Measurements from ENCODE around the gene FAM53B.

Gene FAM53B

DNA sequence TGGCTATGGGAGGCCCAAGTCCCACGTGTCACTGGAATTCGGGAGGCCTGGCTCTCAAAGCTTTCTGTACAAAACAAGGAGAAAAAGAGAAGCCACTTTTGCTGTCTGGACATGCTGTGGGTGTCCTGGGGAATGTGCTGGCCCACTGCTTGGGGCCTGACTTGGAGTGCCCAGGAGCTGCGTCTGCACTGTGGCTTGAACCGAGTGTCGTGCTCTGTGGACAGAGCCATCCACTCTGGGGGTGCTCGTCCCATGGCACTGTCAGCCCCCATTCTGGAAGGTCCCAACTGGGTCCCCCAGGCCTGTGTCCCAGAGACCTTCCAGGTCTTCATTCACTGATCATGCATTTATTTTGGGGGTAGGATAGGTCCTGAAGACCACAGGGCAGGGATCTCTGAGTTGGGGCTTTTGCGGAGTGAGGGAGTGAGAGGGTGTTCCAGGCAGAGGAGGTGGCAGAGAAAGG is 144.6 kb downstream of the FAM53B start:
- H3K4me1 ChIP-seq (ENCODE audit: insufficient read depth, low read length): no peaks in the 10 kb centered on the region
- no peak overlapping the region for H3K27ac ChIP-seq (ENCODE audit: low read depth, low read length)
- H3K36me3 ChIP-seq (ENCODE audit: insufficient read depth, low read length): no peaks in the 10 kb centered on the region
- H3K27me3 ChIP-seq (ENCODE audit: control insufficient read depth in 1 of 2, insufficient read depth in 2 of 2, low read length in 2 of 2): no peaks in the 10 kb centered on the region
- H3K9me3 ChIP-seq (ENCODE audit: low read length): no peaks in the 10 kb centered on the region
- no peak overlapping the region for H3K9ac ChIP-seq (ENCODE audit: low read length)
- no peak overlapping the region for H3K4me3 ChIP-seq (ENCODE audit: low read depth in 1 of 2, low read length in 2 of 2)

DNA sequence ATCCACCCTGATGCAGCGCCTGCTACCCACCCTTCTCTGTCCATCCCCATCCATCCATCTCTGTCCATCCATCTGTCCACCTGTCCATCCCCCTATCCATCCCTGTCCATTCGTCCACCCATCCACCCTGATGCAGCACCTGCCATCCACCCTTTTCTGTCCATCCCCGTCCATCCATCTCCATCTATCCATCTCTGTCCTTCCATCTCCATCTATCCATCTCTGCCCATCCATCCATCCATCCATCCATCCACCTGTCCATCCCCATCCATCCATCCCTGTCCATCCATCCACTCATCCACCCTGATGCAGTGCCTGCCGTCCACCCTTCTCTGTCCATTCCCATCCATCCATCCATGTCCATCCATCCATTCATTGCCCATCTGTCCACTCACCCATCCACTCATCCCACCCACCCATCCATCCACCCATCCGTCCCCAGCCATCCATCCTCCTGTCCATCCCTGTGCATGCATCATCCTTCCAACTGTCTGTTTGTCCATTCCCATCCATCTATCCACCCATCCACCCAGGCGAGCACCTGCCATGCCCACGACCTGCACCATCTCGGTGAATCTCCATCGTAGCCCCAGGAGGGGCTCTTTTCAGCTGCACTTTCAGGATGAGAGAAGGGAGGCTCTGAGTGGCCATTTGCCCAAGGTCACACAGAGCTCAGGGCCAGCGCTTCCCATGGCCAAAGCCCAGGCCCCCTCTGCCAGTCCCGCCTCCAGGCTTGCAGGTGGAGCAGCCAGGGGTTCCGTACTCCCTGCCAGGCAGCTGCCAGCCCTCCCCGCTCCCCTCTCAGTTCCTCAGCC is 145.2 kb downstream of the FAM53B start:
- H3K9ac ChIP-seq (ENCODE audit: low read length): no peak overlapping the region

DNA sequence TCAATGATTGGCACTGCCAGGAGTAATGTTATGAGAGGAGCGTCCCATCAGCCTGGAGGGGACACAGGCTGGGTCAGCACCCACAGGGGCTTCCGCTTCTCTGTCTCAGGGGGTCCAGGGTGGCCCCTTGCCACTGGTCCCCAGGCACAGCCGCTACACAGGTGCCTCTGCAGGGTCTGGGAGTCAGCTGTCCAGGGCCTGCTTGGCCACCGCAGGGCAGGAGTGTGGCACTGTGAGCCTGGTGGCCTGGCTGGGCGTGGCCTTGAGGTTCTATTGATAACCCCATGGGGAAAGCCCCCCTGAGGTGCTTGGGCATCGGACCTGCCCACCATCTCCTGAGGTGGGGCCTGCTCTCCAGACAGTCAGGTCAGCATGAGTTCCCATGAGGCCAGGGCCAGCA is 146.0 kb downstream of the FAM53B start:
- Histone ChIP-seq H3K9ac (ENCODE audit: low read length) (no peak overlapping the region), H3K36me3 (ENCODE audit: insufficient read depth, low read length) (no peaks in the 10 kb centered on the region), H3K27ac (ENCODE audit: low read depth, low read length) (no peak overlapping the region), H3K27me3 (ENCODE audit: control insufficient read depth in 1 of 2, insufficient read depth in 2 of 2, low read length in 2 of 2) (no peaks in the 10 kb centered on the region), H3K4me1 (ENCODE audit: insufficient read depth, low read length) (no peaks in the 10 kb centered on the region), H3K9me3 (ENCODE audit: low read length) (no peaks in the 10 kb centered on the region), H3K4me3 (ENCODE audit: low read depth in 1 of 2, low read length in 2 of 2) (no peak overlapping the region)

More for the DNA sequence above, 145.2 kb downstream of the FAM53B start:
- Histone ChIP-seq H3K36me3 (ENCODE audit: insufficient read depth, low read length) (no peaks in the 10 kb centered on the region), H3K27me3 (ENCODE audit: control insufficient read depth in 1 of 2, insufficient read depth in 2 of 2, low read length in 2 of 2) (no peaks in the 10 kb centered on the region), H3K4me1 (ENCODE audit: insufficient read depth, low read length) (no peaks in the 10 kb centered on the region), H3K4me3 (ENCODE audit: low read depth in 1 of 2, low read length in 2 of 2) (no peak overlapping the region), H3K9me3 (ENCODE audit: low read length) (no peaks in the 10 kb centered on the region), H3K27ac (ENCODE audit: low read depth, low read length) (no peak overlapping the region)

DNA sequence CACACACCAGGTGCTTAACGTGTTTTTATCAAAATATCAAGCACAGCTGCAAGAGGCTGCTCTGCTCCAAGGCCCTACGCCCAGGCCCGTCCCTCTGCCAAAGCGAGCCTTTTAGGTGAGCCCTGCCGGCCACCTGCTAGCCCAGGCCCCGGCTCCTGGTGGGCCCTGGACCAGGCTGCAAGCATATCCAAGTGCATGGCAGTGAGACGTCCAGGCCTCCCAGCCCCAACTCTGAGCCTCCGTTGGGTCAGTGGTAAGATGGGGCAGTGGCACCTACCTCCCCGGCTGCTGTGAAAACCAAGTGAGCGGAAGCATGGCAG is 146.4 kb downstream of the FAM53B start:
- Histone ChIP-seq H3K36me3 (ENCODE audit: insufficient read depth, low read length) (no peaks in the 10 kb centered on the region), H3K9ac (ENCODE audit: low read length) (no peak overlapping the region), H3K4me1 (ENCODE audit: insufficient read depth, low read length) (no peaks in the 10 kb centered on the region), H3K27ac (ENCODE audit: low read depth, low read length) (no peak overlapping the region), H3K9me3 (ENCODE audit: low read length) (no peaks in the 10 kb centered on the region), H3K27me3 (ENCODE audit: control insufficient read depth in 1 of 2, insufficient read depth in 2 of 2, low read length in 2 of 2) (no peaks in the 10 kb centered on the region), H3K4me3 (ENCODE audit: low read depth in 1 of 2, low read length in 2 of 2) (no peak overlapping the region)

DNA sequence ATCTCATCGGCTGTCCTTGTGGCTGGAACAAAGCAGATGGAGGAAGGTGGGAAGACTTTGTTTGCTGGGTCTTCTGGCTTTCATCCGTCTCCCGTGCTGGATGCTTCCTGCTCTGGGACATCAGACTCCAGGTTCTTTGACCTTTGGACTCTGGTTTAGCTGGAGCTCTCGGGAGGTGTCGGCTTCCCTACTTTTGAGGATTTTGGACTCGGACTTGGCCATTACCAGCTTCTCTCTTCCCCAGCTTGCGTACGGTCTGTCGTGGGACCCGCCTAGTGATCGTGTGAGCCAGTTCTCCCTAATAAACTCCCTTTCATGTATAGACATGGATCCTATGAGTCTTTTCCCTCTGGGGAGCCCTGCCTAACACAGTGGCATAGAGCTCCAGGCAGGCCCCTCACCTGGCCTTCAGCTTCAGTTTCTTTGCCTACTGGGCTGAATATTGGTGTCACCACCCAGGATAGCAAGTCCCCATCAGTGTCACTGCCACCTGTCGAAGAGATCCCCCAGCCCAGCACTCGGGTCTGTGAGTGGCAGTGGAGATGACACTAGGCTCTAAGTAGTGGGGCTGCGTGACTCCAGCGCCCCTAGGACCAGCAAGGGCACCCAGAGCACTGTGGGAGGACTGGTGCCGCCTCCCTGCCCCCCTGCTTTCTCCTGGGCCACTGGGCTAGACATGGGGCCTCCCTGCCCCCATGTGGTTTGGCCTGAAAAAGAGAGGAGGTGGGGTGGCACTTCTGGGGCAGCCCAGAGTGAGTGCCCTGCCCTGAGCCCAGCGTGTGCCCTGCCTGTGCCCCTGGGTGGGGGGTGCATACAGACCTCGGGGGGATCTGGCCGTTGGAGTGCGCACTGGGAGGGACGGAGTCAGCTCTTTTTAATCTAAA is 147.0 kb downstream of the FAM53B start:
- no peaks in the 10 kb centered on the region for H3K27me3 ChIP-seq (ENCODE audit: control insufficient read depth in 1 of 2, insufficient read depth in 2 of 2, low read length in 2 of 2)
- no peak overlapping the region for H3K27ac ChIP-seq (ENCODE audit: low read depth, low read length)
- H3K4me1 ChIP-seq (ENCODE audit: insufficient read depth, low read length): no peaks in the 10 kb centered on the region
- H3K9me3 ChIP-seq (ENCODE audit: low read length): no peaks in the 10 kb centered on the region
- H3K9ac ChIP-seq (ENCODE audit: low read length): no peak overlapping the region
- H3K36me3 ChIP-seq (ENCODE audit: insufficient read depth, low read length): no peaks in the 10 kb centered on the region
- H3K4me3 ChIP-seq (ENCODE audit: low read depth in 1 of 2, low read length in 2 of 2): no peak overlapping the region

DNA sequence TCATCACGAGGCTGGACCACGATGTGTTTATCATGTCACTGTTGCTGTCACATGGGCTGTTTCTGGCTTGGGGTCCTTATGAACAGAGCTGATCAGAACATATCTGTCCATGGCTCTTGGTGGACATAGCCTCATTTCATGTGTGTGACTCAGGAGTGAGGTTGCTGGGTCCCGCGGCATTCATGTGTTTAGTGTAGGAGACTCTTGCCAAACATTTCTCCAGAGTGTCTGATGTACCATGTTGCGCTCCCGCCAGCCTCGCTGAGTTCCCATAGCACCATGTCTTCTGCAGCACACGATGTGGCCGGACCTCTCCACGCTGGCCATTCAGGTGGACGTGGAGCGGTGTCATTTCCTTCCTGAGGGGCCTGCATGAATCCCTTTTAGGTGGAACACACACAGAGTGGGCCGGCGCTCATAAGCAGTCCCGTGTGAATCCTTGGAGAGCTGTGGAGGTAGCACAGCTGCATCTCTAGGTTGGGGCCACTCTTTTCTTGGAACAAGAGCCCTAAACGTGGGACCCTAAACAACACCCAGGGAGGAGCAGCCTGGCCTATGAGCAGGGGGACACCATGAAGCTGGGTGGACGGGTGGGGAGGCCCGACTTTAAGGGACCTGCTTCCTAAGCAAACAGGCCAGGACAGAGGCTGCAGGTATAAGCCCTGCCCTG is 147.9 kb downstream of the FAM53B start:
- no peaks in the 10 kb centered on the region for H3K4me1 ChIP-seq (ENCODE audit: insufficient read depth, low read length)
- H3K27ac ChIP-seq (ENCODE audit: low read depth, low read length): no peak overlapping the region

DNA sequence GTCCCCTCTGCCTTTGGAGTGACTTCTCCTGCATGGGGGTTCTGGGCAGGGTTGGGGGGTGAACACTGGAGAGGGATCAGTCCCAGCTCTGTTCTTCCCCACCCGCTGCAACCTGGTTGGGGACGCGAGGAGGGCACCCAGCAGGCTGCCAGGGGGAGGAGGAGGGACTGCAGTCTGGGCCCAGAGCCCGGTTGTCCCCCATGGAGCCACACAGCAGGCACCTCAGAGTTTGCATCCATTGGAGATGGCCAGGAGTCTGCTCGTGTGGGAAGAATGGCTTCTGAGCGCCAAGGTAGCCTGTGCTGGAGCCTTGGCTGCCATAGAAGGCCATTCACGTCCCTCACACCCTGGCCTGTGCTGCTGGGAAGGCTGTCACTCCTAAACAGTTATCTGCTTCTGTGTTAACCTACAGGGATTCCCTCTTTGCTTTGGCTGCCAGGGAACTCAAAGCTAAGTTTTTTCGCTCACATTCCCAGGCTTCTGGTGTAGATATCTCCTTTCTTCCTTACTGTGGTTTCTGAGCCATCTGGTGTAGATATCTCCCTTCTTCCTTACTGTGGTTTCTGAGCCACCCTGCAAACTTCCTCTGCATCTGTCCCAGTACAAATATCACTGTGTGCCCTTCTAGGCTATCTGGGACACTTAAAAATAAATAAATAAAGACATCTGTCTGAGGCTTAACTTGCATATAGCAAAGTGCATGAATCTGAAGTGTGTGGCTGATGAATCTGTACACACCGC is 148.9 kb downstream of the FAM53B start:
- Histone ChIP-seq H3K27ac (ENCODE audit: low read depth, low read length) (no peak overlapping the region), H3K36me3 (ENCODE audit: insufficient read depth, low read length) (no peaks in the 10 kb centered on the region), H3K4me3 (ENCODE audit: low read depth in 1 of 2, low read length in 2 of 2) (no peak overlapping the region), H3K9me3 (ENCODE audit: low read length) (no peaks in the 10 kb centered on the region), H3K4me1 (ENCODE audit: insufficient read depth, low read length) (no peaks in the 10 kb centered on the region), H3K9ac (ENCODE audit: low read length) (no peak overlapping the region), H3K27me3 (ENCODE audit: control insufficient read depth in 1 of 2, insufficient read depth in 2 of 2, low read length in 2 of 2) (no peaks in the 10 kb centered on the region)

More for the DNA sequence above, 147.9 kb downstream of the FAM53B start:
- H3K36me3 ChIP-seq (ENCODE audit: insufficient read depth, low read length): no peaks in the 10 kb centered on the region
- H3K4me3 ChIP-seq (ENCODE audit: low read depth in 1 of 2, low read length in 2 of 2): no peak overlapping the region
- H3K9ac ChIP-seq (ENCODE audit: low read length): no peak overlapping the region
- H3K9me3 ChIP-seq (ENCODE audit: low read length): no peaks in the 10 kb centered on the region
- H3K27me3 ChIP-seq (ENCODE audit: control insufficient read depth in 1 of 2, insufficient read depth in 2 of 2, low read length in 2 of 2): no peaks in the 10 kb centered on the region

DNA sequence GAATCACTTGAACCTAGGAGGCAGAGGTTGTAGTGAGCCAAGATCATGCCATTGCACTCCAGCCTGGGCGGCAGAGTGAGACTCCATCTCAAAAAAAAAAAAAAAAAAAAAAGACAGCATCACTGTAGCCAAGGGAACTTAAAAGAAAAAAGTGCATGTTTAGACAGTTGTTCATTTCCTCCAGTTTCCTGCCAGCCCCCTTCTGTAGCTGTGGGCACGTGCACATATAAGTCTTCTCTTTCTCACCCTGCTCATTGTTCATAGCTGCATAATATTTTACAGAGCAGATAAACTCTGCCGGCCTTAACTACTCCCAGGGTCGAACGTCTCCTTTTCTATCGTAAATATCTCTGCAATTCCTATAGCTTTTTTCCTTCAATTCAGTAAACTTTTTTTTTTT is 149.9 kb downstream of the FAM53B start:
- no peaks in the 10 kb centered on the region for H3K27me3 ChIP-seq (ENCODE audit: control insufficient read depth in 1 of 2, insufficient read depth in 2 of 2, low read length in 2 of 2)
- no peak overlapping the region for H3K4me3 ChIP-seq (ENCODE audit: low read depth in 1 of 2, low read length in 2 of 2)
- no peak overlapping the region for H3K9ac ChIP-seq (ENCODE audit: low read length)
- peaks cover 3% of the 10 kb centered on the region for H3K4me1 ChIP-seq (ENCODE audit: insufficient read depth, low read length)
- no peak overlapping the region for H3K27ac ChIP-seq (ENCODE audit: low read depth, low read length)
- H3K36me3 ChIP-seq (ENCODE audit: insufficient read depth, low read length): no peaks in the 10 kb centered on the region
- no peaks in the 10 kb centered on the region for H3K9me3 ChIP-seq (ENCODE audit: low read length)

DNA sequence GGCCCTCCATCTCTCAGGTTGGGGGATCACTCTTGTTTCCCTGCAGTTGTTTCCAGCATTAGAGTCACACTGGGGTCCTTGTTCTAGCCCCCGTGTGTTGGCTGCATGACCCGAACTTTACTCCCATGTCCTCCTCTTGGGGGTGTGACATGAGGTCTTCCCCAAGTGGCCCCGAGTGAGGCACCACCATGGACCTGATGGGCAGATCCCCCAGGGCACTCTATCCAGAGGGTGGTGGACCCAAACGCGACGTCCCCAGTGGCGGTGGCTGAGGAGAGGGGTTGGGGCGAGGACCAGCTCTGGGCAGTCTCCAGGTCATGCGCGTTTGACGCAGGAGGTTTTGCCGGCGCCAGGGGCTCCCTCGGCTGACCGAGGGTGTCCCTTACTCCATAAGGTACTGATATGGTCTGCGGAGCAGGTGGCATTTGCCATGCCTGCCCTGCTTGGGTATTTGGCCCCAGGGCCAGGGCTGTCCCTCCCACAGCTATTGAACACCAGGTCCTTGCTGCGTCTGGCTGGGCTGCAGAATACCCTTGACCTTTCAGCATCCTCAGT is 150.7 kb downstream of the FAM53B start:
- Histone ChIP-seq H3K4me3 (ENCODE audit: low read depth in 1 of 2, low read length in 2 of 2) (no peak overlapping the region), H3K9ac (ENCODE audit: low read length) (no peak overlapping the region), H3K4me1 (ENCODE audit: insufficient read depth, low read length) (peaks cover 10% of the 10 kb centered on the region), H3K9me3 (ENCODE audit: low read length) (no peaks in the 10 kb centered on the region), H3K27me3 (ENCODE audit: control insufficient read depth in 1 of 2, insufficient read depth in 2 of 2, low read length in 2 of 2) (no peaks in the 10 kb centered on the region), H3K27ac (ENCODE audit: low read depth, low read length) (no peak overlapping the region), H3K36me3 (ENCODE audit: insufficient read depth, low read length) (no peaks in the 10 kb centered on the region)

DNA sequence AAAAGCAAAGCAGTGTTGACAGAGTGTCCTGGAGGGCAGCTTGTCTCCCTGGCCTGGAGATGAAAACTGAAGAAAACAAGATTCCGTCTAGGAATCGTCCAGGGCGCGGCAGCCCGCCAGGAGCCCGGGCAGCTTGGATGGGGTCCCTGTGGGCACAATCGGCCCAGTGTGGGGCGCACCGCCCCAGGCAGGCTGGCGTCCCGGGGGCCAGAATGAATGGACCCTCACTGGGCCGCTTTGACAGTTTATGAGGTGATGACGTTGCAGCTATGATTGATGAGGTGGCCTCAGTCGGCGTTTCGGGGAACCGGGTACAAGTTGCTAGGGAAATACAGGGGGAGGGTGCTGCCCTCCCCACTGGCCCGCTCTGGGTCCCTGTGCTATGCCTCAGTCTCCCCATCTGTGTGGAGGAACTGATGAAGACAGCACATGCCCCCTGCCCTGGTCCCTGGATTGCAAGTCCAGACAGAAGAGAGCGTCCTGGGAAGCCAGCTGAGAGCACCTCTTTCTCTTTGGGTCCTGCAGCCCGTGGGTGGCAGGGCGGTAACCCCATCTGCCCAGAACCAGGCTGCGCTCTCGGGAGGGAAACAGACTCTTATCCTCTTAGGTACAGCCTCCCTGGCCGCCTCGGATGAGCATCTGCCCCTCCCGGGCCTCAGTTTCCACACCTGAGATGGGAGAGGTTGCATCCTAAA is 151.3 kb downstream of the FAM53B start:
- H3K36me3 ChIP-seq (ENCODE audit: insufficient read depth, low read length): no peaks in the 10 kb centered on the region
- H3K27ac ChIP-seq (ENCODE audit: low read depth, low read length): no peak overlapping the region
- H3K4me3 ChIP-seq (ENCODE audit: low read depth in 1 of 2, low read length in 2 of 2): no peak overlapping the region
- H3K9me3 ChIP-seq (ENCODE audit: low read length): no peaks in the 10 kb centered on the region
- peaks cover 12% of the 10 kb centered on the region for H3K4me1 ChIP-seq (ENCODE audit: insufficient read depth, low read length)
- H3K9ac ChIP-seq (ENCODE audit: low read length): no peak overlapping the region
- H3K27me3 ChIP-seq (ENCODE audit: control insufficient read depth in 1 of 2, insufficient read depth in 2 of 2, low read length in 2 of 2): no peaks in the 10 kb centered on the region
